HS-27A (cell line): Measurements from ENCODE around the gene PREX1.
"Not testable (repeated sequence)": the region's sequence is repeated elsewhere in the genome, so short reads cannot be mapped to it uniquely, and the experiment has no call there.

Experiments
- DNase-seq: peaks from one replicate; pipeline ENCODE4 v3.0.0-alpha.2; 2012; ENCODE audit warnings: low read depth, missing footprints

Gene PREX1

GRCh38 chr20:48827855-48828733 is at the start of gene PREX1:
Gene PREX1 (minus strand): TSS chr20:48827999. CDS start chr20:48827860, 139 bp downstream.
- DNase-seq: no peak

- no peak for DNase-seq
Measured at GRCh38 chr20:48877304-48877703, 49.5 kb upstream of the PREX1 start.

DNA sequence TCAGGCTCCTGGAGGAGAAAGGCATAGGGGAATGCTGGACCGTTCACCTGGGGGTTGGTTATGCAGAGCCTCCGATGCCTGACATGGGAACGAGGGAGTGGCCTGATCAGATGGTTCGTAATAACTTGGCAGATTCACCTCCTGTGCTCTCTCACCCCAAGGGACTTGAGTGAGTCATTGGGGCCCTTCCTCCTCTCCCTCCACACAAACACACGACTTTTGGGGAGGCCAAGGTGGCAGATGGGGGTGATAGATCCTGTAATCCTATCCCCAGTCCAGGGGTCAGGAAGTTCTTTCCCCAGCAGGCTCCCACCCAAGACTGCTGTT is 48.1 kb upstream of the PREX1 start:
- DNase-seq: no peak

GRCh38 chr20:48875233-48875913 is 47.6 kb upstream of the PREX1 start:
- DNase-seq: no peak

- DNase-seq: not testable (repeated sequence)
Measured at GRCh38 chr20:48869442-48869841, 41.6 kb upstream of the PREX1 start.

DNA sequence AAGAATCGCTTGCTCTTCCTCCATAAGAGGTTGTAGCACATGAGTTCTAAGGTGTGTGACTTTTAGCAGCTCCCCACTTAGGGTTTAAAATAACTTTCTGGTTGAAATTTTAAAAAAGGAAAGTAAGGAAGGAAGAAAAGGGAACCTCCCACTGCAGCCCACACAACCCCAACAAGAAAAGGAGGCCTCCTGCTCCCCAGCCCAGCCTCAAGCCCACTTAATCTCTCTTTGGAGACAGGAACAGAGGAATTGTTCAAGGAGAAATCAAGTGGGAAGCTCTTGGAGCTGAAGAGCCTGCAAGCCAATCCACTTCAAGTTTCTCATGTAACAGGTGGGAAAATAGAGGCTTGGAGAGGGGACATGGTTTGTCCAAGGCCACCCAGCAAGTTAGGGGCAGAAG is 39.1 kb upstream of the PREX1 start:
- DNase-seq: no peak

DNA sequence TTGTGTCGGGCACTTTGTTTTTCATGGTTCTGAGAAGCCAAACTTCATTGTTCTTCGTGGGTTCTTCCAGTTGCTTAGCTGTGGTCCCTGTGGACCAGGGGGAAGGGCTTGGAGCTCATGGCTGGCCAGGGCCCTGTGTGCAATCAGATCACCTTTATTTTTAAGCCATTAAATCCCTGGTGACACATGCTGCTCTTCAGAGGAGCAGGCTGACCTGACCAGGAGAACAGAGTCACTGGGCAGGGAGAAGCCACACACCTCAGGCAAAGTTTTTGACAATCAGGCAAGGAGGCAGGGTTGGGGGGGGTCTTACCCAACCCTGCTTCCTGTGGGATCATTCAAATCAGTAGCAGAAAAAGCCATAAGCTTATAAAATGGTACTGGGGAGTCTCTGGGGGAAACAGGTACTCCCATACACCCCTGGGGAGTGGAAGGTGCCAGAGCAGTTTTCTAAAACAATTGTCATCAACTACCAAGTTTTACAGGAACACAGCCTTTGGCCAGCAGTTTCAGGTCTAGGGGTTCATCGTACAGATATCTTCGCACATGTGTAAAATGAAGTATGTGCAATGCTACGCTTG is 37.0 kb upstream of the PREX1 start:
- DNase-seq: no peak

- DNase-seq: no peak
Measured at GRCh38 chr20:48864254-48864653, 36.5 kb upstream of the PREX1 start.

DNA sequence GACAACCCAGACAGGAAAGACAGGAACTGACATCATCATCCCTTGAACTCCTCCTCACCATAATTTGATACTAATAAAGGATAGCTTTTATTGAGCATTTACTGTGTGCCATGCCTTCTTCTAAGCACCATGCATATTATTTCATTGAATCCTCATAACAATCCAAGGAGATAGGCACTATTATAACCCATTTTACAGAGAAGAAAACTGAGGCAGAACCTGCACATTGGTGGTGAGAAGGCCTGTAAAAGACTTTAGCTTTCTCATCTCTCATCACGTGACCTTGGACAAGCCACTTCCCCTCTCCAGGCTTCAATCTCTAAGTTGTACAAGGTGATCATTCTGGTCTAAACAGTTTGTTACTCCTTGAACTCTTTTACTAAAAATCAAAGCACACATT is 34.5 kb upstream of the PREX1 start:
- DNase-seq: no peak

- DNase-seq: no peak
Measured at GRCh38 chr20:48861444-48861843, 33.6 kb upstream of the PREX1 start.

- no peak for DNase-seq
Measured at GRCh38 chr20:48858075-48858790, 30.4 kb upstream of the PREX1 start.

GRCh38 chr20:48856130-48856529 is 28.3 kb upstream of the PREX1 start:
- no peak for DNase-seq

GRCh38 chr20:48855046-48855445 is 27.2 kb upstream of the PREX1 start:
- DNase-seq: no peak

DNA sequence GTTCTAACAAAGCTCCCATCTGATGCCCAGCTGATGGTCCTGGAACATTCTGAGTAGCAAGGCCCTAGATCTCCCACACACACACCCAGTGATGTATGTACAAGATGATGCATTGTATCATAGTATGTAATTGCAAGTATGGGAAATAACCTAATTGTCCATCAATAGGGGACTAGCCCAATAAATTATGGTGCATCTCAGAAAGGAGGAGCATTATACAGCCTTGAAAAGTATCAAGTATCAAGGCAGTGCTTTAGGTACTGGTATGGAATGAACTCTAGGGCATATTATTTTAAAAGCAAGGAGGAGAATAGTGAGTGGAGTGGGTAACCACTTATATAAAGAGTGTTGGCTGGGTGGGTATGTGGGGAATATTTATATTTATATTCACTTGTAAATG is 24.8 kb upstream of the PREX1 start:
- no peak for DNase-seq

- no peak for DNase-seq
Measured at GRCh38 chr20:48851579-48851978, 23.8 kb upstream of the PREX1 start.

GRCh38 chr20:48850977-48851299 is 23.1 kb upstream of the PREX1 start:
- no peak for DNase-seq

DNA sequence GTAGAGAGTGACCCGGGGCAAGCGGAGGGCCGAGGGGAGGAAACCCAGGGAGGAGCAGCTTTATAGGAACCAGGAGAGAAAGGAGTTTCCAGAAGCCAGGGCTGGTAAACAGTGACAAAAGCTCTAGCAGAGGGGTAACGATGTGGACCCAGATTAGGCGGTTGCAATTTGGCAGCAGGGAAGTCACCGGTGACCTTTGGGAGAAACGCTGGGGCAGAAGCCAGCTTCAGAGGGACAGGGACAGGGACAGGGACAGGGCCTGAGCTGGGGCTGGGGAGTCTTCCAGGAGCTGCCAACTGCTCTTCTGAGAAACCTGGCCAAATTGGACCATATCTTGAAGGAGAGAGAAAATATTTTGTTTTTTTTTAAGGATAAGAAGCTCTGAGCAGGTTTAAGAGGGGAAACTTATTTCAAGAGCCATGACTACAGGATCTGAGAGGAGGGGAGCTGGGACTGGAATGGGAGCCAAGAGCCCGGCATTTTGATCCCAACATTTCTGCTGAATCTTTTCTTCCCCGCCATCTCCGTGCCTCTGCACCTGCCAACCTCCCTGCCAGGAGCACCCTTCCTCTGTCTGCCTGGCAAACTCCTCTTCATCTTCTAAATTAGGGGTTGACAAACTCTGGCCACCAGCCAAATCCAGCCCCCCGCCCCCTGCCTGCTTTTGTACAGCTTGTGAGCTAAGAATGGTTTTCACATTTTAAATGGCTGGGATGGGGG is 22.6 kb upstream of the PREX1 start:
- no peak for DNase-seq

DNA sequence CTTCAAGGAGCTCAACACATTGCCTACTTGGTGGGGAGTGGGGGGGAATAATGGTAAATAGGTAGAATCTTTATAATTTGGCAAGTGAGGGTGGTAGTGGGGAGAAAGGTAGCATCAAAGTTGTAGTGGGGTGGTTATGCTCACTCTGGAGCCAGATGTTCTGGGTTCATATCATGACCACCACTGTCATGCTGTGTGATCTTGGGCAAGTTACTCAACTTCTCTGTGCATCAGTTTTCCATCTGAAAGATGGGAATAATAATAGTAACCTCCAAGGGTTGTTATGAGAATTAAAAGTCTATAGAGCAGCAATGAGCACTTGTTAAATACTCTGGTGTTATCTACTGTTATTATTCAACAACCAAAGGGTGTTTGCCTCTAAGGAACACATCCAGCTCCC is 22.0 kb upstream of the PREX1 start:
- no peak for DNase-seq

GRCh38 chr20:48849299-48849698 is 21.5 kb upstream of the PREX1 start:
- DNase-seq: no peak

DNA sequence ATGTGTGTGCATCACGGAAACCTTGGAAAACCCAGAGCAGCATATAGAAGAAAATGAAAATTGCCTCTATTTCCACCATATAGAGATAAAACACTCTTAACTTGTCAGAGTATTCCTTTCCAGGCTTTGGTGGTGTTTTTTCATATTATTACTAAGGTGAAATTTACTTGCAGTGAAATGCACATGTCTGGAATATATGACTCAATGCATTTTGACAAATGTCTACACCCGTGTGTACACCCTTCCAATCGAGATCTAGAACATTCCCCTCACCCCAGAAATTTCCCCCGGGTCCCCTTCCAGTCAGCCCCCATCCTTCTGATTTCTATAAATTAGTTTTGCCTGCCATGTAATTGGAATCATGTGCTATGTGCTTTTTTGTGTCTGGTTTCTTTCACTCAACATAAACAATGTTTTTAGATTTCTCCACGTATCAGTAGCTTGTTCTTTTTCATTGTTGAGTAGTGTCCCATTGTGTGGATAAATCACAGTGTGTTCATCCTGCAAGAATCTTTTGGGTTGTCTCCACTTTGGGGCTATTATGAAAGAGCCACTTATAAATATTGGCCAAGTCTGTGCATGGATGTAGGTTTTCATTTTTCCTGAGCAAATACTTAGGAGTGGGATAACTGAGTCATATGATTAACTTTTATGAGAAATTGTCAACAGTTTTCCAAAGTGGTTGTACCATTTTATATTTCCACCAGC is 19.9 kb upstream of the PREX1 start:
- no peak for DNase-seq
